Activated CD4-positive, alpha-beta T cell treated with anti-CD3 and anti-CD28 coated beads, Interleukin-10, Interleukin-2, amounts not matched to agents 100 ng/mL and 50 ng/mL, durations not matched to agents 16 hours and 8 hours (primary cell): ENCODE results near the gene XIRP1.

ENCODE experiments used
- DNase-seq: peaks from one replicate; pipeline ENCODE4 v3.0.0-alpha.2; 2020

Gene XIRP1

DNA sequence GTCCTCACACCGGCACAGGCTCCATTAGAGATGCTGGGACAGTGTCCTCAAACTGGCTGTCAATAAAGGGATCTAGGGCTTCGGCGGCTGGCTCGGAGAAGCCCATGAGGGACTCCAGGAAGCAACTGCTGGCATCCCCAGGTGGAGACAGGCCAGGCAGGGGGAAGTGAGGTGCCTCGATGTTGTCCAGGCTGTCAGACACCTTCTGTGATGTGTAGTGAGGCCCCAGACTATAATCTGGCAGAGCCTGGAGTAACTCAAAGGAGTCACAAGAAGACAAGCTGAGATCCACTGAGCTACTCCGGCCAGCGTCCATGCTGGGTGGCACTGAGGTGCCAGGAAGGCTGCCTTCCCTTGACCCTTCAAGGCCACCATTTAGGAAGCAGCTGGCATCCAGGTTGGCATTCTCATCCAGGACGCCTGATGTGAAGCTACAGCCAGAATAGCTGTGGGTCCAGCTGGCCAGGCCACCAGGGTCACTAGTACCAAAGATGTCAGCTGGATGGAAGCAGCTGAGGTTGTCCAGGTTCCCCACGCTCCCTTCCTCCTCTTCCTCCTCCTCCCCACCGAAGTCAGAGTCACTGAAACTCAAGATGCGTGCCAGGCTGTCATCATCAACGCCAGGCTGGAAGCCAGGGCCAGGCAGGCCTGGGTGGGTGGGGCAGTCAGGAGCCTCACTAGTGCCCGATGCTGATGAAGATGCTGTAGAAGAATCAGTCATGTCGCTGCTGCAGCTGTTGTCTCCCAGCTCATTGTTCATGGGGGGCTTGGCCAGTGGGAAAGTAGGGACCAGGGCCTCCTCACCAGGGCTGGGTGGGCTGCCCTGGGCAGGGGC, 49.1 kb downstream of the XIRP1 start:
- DNase-seq: no peak

- no peak for DNase-seq
Observed at GRCh38 chr3:39142067-39142466, 50.3 kb downstream of the XIRP1 start.

DNA sequence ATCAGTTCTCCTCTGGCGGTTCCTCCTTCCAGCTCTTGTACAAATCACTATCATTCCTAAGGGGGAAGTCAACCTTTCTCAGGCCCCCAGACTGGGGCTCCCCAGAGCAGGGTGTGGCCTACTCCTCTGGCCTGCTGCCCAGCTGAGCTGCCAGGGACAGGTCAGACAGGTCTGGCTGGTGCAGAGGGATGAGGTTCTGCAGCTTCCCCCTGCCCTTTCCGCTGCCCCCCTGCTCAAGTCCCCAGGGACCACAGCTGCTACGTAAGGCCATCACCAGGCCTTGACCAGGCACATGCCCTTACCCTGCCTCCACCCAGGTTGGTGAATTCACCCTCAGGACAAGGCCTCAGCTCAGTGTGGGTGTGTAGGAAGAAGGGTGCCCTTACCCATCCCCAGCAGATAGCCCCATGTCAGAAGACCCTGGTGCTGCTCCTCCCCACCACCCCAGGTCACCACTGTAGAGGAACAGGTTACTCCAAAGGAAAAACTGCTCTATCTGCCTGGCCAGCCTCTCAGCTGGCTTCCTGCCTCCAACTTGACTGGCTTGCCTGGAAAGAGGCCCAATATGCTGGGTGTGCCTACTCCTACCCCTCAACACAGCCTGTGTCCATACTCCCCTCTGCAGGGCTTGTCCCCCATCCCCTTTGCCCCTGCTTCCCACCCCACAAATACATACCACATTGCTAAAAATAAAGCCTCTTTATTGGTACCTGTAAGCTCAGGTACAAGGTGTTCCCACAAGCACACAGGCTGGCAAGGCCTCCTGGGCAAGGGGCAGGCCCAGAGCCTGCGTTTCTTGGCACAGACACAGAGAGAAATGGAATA, 51.0 kb downstream of the XIRP1 start:
- DNase-seq: no peak

- no peak for DNase-seq
Observed at GRCh38 chr3:39140341-39140971, 51.9 kb downstream of the XIRP1 start.

DNA sequence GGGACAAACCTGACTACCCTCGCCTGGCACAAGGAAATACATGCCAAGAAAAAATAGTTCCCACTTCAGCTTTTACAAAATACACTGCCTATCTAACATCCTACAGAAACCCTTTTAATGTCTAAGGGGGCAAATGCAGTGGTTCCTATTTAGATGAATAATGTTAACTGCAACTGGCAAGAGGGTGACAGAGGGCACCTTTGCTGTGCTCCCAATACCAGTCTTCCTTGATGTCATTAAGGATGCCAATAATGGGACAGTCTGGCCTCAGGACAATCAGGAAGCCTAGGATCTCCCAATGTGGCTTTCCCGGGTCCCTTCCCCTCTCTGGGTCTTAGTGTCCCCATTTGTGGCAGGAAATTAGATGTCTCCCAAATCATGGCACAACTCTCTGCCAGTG, 53.0 kb downstream of the XIRP1 start:
- DNase-seq: no peak

GRCh38 chr3:39138804-39139415, 53.5 kb downstream of the XIRP1 start:
- peak; percentile 34 for DNase-seq

GRCh38 chr3:39137991-39138803, 54.2 kb downstream of the XIRP1 start:
- DNase-seq: no peak

DNA sequence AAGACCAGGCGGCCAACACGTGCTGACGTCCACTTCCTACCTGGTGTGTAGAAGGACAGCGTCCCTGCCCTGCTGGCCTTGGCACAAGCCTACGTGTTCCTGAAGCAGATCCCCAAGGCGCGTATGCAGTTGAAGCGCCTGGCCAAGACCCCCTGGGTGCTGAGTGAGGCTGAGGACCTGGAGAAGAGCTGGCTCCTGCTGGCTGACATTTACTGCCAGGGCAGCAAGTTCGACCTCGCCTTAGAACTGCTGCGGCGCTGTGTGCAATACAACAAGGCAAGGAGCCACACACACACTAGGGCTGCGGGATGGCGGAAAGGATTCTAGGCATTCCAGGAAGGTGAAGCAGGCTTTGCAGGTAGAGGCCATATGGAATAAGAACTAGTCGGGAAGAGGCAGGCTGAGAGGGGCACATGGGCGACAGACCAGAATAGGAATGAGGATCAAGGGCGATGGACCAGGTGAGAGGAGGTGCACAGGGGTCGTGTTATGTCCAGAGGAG, 54.9 kb downstream of the XIRP1 start:
- no peak for DNase-seq

GRCh38 chr3:39136533-39137434, 55.6 kb downstream of the XIRP1 start:
- no peak for DNase-seq

DNA sequence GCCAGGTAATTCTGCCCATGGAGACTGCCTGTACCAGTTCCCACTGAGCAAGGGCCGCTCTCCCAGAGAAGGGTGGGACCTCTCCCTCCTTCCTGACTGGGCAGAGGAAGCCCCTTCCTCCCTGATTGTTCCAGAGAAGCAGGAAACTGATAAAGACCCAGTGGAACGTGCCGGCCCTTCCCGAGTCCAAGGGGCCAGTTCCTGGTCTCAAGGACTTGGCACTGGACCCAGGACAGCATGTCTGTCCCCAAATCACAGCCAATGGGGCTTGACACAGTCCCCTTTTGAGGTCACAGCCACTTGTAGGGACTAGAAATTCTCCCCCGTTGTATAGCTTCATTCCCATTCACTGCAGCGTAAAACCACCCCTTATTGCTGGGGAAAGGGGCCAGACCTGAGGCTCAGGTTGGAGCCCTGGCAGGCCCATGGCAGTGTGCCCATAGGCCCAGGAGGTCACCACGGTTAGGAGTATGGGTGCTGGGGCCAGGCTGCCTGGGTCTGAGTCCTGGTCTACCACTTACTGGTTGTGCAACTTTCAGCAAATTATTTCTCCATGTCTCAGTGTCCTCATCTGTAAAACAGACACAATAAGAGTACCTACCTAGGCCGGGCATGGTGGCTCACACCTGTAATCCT, 57.1 kb downstream of the XIRP1 start:
- no peak for DNase-seq

GRCh38 chr3:39134305-39134704, 58.1 kb downstream of the XIRP1 start:
- DNase-seq: no peak

DNA sequence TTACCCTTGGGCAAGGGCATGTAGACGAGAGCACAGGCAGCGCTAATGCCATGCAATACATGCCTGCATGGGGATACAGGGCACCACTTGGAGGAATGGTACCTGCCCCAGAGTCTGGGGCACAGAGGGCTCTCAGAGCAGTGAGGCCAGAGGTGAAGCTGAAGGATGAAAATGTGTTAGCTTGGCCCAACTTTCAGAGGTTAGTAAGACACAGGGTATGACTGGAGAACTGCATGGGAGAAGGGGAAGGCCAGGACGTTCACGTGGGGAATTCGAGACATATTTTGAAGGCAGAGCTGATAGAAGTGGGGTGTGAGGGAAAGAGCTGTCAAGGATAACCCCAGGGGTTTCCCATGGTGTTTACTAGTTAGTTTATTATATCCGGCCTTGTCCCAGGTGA, 58.6 kb downstream of the XIRP1 start:
- no peak for DNase-seq
